ENCODE measurements around the gene NFYA.
A peak's percentile ranks its signal among the peaks of the same experiment; 100 is the strongest.

Gene NFYA

DNA sequence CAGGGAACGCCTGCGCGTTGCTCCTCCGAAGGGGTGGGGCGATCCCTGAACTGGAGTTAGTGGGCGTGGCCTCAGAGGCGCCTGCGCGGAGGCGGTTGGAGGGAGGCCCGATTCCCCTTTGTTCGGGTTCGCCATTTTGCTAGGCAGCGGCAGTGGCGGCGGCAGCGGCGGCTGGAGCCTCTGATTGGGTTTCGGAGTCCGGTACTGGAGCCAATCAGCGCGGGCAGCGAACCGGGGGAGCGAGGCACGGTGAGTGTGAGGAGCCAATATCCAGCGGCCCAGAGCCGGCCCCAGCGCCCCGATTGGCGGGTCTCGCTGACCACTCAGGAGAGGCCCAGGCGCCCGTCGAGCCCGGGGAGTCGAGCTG lies at the start of gene NFYA:
Gene NFYA, plus strand, starts transcription at position 139 of the 367 bp plus-strand sequence. CDS start 6,116 bp downstream, outside the sequence.
- DNase-seq, result no peak

DNA sequence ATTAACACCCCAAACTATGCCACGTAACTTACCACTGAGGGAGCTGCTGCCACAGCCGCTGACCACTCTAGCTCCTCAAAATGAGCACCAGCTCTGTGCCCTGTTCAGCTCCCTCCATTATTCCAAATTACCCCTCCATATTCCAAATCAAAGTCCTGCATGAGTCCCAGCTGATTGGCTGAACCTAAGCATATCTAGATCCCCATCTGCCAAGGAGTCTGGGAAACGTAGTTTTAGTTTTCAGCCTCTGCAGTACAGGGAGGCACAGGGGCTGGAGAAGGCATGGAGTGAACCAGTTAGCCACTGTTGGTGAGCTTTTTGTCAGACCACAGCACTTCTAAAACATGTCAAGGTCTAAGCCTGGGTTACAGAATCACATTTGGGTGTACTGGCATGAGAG lies 49.7 kb upstream of the NFYA start:
- DNase-seq, result no peak

DNA sequence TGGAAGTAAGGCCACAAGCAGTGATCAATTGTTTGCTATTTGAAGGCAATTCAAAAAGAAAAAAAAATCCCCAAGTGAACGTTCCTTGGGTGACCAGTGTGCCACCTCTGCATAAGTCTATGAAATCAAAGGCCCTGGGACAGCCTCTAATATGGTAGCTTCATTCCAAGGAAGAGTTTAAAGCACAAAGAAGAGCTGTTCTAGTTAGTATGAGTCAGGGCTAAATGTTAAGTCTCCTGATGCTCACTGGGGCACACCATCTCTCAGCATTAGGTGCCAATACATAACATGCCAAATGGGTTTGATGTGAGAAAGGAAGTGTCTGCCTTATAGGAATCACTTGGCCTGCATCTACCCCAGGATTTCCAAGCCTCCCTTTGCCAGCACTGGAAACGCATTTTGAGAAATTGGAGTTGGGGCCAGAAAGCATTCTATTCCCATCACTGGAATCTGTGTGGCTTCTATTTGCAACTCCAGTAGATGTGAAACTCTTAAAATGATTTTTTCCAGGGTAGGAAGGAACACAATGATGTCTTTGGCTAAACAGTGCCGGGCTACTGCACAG lies 46.7 kb upstream of the NFYA start:
- DNase-seq, result no peak

DNA sequence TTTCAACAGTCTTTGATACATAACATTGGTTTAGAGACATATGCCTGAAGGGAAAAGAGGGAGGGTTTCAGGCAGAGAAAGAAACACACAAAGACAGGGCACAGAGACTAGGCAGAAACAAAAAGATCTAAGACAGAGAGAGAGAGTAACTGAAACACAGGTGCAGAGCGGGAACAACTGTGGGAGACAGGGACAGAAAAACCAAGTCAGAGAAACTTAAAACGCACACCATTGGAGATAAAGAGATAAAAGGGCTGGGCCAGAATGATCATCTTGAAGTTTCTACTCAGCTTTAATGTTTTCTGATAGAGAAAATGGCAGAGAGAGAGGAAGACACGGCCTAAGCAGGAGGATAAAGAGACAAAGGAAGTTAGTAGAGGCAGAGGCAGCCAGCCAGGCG lies 45.5 kb upstream of the NFYA start:
- DNase-seq, result no peak

DNA sequence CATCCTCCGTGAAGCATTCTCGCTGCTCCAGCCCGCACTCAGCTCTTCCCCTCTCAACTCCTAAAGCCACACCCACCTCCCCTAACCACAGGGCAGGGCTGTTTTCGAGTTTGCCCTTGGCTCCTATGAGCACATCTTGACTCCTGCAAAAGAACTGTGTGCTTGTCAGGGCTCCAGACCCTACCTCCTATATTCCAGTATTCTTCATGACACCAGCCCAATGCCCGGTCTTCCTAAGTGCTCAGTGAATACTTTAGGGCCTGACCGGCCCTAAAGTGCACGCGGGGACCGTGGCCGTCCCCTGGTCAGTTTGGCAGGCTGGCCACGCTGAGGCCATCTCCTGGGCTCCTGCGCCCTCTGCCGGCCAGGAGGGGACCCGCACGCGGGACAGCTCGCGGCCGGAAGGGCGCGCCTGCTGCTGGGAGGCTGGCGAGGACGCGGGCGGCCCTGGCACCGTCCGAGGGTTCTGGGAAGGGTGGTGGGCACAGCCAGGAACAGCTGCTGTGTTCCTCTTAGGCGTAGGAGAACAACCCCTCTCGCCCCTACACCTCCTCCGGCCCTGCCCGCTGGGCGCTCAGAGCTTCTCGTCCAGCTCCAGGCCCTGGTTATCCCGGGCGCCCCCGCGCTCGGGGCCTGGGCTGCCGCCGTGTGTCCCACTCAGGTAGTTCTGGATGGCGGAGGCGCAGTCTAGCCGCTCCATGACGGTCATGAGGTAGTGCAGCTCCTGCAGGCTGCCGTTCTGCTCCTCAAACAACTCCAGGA lies 44.8 kb upstream of the NFYA start:
- DNase-seq, result peak; percentile 62

DNA sequence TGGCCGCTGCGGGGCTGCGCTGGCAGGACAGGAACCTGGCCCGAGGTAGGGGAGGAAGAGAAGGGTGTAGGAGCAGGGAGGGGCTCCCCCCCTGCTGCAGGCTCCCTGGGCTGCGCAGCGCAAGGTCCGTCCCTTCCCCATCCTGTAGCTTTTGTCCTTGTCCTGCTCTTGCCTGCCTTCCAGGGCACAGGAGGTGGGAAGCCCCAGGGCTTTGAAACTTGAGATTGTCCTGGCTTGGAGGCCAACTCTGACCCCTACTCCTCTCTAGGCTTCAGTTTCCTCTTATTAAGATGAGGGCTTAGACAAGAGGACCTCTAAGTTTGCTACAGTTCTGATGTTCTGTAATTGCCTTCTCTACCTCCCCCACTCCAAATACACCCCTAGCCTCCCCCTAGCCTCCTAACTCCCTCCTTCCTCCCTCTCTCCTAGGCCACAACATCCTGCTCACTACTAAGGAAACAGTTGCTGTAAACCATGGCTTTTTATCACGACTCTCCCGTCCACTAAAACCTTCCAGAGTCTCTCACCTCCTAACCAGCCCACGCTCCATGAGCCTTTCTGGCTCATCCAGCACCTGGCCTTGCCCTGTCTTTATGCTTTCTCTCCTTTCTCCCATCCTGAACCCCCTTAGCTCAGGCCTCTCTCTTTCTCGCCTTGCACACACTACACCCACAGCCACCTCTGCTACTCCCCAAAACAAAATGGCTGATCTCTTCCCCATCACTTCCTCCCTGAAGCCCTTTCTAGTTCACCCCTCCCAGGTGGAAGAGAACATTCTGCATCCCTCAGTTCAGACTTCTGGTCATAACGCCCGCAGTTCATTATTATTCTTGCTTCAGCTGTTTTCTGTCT lies 44.0 kb upstream of the NFYA start:
- DNase-seq, result no peak

DNA sequence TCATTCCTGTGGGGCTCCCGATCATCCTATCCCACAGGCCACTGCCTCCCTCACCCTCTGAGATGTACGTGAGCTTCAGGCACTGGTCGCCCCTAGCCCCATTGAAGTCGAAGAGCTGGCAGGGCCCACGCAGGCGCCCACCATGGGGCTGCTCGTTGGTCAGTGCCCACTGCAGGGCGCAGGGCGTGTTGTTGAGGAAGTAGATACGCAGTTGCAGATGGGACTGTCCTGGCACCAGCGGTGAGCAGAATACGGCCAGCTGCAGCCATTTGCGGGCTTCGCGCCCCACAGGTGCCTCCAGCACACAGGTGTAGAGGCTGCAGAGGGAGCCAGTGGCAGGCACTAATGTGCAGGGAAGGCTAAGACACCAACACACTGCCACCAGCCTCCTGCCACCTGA lies 39.9 kb upstream of the NFYA start:
- DNase-seq, result no peak

DNA sequence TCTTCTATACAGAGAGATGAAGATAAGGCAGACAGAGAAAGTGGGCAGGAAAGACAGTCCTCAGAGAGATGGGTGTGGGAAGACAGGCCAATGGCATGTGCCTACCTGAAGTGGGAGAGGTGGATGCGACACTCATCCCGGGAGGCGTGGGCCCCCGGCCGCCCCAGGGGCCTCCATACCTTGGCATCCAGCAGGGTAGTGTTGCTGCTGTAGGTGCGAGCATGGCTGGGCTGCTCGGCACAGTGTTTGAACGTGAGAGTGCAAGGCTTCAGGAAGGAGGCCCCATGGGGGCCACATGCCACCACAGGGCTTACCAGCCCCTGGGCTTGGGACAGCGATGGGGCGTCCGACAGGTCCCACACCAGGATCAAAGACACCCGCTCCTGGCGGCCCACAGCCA lies 39.0 kb upstream of the NFYA start:
- DNase-seq, result no peak

DNA sequence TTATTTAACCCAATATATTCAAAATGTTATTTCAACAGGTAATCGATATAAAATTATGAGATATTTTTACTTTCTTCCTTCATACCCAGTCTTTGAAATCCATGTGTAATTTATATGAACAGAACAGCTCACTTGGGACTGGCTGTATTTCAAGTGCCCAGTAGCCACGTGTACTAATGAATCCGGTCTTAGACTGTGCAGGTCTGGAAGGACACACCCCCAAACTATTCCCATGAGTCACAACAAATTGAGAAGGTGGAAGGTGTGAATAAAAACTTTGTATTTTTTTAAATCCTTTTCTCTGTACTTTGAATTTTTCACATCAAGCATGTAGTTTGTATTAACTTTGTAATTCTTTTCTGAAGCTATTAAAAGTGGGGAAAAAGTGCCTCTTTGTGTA lies 36.6 kb upstream of the NFYA start:
- no peak for DNase-seq

DNA sequence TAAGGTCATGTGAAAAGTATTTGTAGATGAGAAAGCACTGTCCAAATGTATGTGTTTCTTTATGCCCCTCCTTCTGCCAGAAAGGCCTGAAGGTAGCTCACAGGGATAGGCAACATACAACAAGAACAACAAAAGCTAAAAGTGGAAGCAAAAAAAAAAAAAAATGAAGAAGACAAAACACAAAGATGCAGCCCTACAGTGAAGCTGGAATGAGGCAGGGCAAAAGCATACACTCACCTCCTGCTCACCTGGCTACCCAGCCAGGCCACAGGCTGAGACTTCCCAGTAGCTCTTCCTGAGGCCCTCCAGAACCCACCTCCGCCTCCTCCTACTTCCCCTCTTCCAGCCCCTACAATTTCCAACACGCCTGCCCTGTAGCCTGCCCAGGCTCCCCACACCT lies 36.2 kb upstream of the NFYA start:
- no peak for DNase-seq

DNA sequence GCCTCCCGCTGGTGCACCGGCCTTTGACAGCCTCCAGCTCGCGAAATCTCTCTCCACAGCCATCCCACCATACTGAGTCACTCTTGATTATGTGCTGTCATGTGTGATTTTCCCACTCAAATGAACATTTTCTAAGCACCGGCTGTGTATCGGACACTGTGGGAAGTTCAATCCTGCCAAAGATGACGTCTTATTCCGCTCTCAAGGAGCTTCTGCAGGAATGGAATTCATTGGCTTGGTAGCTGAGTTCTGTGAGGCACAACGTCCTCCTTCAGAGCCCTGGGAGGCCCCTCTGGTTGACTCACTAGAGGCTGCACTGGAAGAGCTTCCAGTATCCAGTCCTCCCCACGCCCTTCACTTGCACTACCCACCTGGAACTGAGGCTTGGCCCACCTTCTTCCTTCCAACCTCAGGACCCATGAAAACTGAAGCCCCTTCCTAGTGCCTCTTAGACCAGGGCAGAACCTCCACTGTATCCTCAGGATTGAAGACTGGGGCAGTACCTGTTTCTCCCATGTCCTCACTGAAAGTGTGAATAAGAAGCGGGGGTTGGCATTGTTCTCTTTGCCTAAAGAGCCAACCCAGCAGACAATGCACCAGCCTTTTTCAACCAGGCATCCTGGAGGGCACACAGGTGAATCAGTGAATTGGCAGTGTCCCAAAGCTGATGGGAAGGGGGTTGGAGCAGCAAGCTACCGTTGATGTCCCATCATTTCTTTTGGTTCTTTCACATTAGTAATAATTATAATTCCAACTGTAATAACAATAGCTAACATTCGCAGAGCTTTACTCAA lies 35.5 kb upstream of the NFYA start:
- no peak for DNase-seq

DNA sequence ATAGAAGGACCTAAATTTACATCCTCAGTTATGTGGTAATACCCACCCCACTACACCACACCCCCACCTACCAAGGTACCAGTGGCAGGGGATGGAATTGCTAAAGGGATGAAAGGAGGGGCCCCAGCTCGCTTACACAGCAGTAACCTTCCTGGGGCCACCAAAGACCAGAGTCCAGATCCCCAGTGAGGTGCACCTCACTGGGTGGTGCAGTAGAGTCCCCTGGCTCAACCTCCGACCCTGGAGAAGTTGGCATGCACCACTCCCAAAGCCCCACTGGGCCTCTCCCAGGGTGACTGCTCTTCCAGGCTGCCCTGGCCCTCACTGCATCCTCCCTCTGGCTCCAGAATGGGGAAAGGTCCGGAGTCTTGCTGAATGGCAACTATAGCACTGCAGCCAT lies 34.6 kb upstream of the NFYA start:
- DNase-seq, result no peak

DNA sequence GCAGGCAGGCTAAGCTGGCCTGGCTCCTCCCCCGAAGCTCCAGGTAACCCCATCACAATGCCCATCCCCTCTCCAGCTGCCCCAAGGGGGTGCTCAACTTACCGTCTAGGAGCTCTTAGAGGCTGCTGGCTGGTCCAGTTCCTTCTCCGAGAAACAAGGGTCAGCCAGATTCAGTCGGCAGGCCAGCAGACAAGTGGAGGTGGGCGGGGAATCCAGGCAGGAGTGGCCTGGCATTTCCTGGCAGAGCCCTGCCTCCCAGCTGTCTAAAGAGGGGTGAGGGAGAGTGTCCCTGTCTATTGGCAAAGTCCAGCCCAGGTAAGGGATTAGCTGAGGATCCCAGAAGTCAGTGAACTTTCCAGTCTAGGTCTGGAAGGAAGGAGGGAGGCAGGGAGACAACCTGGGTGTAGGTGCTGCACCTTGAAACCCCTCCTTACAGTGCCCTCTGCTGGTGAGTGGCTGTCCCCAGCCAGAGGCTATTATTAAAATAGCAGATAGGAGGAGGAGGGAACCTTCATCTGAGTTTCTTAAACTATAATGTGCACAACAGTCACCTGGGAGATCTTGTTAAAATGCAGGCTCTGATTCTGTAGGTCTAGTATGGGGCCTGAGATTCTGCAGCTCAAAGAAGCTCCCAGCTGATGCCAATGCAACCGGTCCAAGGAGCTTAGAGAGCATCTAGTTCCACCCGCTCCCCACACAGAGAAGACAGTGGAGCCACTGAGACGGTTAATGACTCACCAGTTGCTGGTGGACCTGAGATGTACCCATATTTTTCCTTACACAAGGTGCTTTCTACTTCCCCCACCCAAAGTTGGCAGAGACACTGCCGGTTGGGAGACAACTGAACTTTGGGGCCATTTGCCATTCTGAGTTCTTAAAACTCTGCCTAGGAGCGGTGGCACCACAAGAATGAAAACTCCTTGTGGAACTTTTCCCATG lies 33.4 kb upstream of the NFYA start, which contains the start of gene UNC5CL:
Gene UNC5CL, minus strand, starts transcription at position 162 of the 939 bp plus-strand sequence. CDS start 4,147 bp downstream, outside the sequence.
- peak; percentile 43 for DNase-seq

DNA sequence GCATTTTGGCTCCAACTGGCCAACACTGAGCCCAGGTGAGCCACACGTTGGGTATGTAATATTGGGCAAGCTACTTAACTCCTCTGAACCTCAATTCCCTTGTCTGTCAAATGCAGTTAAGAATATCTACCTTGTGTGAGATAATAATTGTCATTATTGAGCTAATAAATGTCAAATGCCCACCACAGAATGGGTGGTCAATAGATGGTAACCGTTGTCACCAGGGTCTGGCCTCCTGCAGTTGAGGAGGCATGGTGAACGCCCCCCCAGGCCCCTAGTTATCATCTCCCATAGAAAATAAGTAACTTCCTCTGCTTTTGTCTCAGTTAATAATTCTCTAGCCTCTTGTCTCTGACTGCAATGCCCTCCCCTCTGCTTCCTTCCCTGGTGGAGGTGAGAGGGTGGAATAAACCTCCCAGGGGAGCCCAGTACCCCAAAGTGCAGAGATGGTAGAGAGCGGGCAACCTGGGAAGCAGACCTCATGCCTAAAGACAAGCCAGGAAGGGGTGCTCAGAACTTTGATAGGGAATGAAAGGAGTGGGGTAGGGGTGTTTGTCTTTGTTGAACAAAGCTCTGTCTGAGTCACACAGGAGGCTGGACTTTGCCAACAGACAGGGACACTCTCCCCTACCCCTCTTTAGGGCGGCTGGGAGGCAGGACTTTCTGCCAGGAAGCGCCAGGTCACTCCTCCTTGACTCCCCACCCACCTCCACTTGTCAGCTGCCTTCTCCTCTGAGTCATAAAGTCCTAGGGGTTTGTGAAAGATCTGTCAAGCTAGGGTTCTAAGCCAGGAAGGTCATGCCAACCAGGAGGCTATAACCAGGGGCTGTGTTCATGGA lies 32.5 kb upstream of the NFYA start:
- DNase-seq, result no peak

DNA sequence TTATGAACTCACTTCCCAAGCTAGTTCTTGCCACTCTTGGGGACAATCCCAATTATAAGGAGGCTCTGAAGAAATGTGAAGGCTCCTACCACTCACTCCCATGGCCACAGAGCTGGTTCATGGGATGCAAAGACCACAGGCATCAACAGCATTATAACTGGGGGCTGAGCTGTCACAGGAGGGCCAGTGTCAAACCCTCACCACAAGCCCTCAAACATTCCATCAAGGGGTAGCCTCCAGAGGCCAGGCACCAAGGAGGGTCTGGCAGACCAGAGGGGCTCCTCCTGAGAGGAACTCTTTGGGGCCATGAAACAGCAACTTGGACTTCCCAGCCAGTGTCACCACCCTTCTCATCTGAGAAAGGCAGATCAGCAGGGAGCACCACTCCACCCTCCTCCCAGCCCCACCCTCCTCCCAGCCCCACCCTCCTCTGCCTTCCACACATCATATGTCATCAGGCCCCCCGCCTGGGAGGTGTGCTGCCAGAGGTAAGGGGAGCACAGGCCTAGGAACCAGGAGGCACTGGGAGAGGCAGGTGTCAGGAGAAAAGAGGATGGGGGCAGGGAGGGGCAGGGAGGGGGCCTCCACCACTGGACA lies 31.7 kb upstream of the NFYA start:
- DNase-seq, result no peak

DNA sequence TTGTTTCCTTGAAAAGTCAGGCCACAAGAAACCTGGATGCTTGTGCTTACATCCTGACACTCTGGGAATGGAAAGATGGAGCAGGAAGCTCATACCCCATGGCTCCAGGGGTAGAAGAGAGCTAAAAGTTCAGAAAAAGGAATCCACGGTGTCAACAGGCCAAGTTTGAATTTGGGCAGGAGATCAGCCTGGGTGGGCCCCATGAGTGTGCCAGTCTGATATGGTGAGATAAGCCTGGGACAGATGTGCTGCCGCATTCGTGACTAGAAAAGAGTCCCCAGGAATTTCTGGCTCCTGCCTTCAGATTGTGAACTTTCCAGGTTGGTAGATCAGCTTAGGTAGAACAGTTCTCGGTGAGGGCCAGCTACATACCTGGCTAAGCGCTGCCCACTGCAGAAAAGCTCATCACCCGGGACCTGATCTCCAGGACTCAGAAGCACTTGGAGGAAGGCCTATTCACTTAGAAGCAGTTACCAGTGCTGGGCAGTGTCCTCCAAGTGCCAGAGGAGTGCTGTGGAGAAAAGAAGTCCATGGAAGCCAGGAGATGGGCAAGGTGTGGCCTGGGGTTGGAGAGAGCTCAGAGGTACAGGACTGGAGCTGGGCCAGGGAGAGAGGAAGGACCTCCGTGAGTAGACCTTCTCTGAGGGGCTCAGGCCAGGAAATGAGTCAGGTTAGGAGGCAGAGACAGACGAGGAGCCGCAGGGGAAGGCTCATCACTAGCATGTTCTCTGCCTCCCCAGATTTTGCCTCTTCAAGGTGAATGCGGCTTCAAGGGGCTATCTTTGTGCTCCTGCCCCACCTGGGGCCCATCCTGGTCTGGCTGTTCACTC lies 30.3 kb upstream of the NFYA start, which contains the start of gene TSPO2:
Gene TSPO2, plus strand, starts transcription at position 242 of the 830 bp plus-strand sequence. Its CDS starts 519 bp downstream, at position 761.
- DNase-seq, result no peak

DNA sequence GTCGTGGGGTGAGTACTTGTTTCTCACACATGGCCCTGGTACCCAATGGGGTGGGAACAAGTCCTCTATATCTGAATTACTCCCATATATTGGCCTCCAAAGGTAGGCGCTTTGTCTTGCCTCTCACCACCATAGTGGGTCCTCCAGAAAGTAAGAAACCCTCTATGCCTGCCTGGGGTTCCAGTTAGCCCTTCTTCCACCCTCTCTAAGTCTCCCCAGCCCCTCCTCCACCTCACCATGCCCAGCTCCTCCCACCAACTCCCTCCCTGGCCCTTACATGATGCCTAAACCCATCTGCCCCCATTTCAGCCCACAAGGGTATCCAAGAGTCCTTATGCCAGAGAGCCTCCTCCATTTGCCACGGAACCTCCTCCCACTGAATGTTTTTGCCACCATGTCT lies 29.6 kb upstream of the NFYA start:
- no peak for DNase-seq

DNA sequence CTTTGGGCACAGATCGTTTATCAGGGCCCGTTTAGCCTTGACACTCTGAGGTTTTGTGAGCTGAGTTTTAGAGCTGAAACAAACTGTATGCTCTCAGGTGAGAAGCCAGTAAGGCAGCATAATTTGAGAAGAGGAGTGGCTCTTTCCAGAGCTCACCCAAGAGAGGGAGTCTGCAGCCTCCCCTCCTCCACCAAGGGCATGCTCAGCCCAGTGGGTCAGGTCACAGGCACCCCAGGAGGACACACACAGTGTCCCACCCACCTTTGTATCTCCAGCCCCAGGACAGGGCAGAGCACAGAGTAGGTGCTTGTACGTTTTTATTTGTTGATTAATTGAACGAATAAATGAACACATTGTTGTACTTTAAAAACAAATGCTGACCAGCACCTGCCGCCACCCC lies 27.1 kb upstream of the NFYA start:
- DNase-seq, result no peak

DNA sequence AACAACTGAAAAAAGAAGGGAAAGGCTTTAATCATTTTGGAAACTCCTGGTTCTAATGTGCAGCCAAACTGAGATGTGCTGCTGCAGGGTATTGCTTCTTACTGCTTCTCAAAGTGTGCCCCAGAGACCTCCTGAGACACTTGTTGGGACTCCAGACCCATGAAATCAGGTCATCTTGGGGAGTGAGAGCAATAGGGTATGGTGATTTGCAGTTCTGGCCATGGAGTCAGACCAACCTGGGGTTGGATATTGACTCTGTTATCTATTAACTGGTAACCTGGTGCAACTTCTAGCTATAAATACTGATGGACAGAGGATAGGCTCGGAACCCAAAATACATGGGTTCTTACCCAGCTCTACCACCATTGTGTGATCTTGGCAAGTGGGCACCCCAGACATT lies 26.7 kb upstream of the NFYA start:
- no peak for DNase-seq
